Stomach (tissue), 9 donors: ENCODE data around the gene IL1B. TPM values are rescaled to one million over a fixed set of nuclear protein-coding genes. Genes with fewer than 3 reads are reported as not detected.

ENCODE experiments used
- DNase-seq, 2 donors: peaks; one replicate each; pipeline versions ENCODE4 v3.0.0 to v3.0.0-alpha.2; 2013 to 2019
- H3K27ac ChIP-seq, 5 donors: fragments of 200-600 bp in 4 of 5; sonication (generic) in 4 of 5; one replicate each; pipeline ENCODE4 v1.5.1; 2013 to 2019; ENCODE audit warnings: mild to moderate bottlenecking in 1 of 5, moderate library complexity in 1 of 5
- H3K27me3 ChIP-seq, 3 donors: fragments of 200-600 bp; sonication (generic); one replicate each; pipeline ENCODE4 v1.5.1; 2017 to 2019; ENCODE audit warnings: mixed run types in 1 of 3
- H3K36me3 ChIP-seq, 4 donors: fragments of 200-600 bp; sonication (generic); 1 replicate in 3 of 4; 2 replicates in 1 of 4; pipeline ENCODE4 v1.5.1; 2016 to 2019
- H3K4me1 ChIP-seq, 4 donors: fragments of 200-600 bp; sonication (generic); one replicate each; pipeline ENCODE4 v1.5.1; 2016 to 2019
- H3K4me3 ChIP-seq, 4 donors: fragments of 200-600 bp; sonication (generic) in 3 of 4; one replicate each; pipeline ENCODE4 v1.5.1; 2016 to 2019; ENCODE audit warnings: mild to moderate bottlenecking in 1 of 4
- H3K9me3 ChIP-seq, 4 donors: fragments of 200-600 bp; sonication (generic); one replicate each; pipeline ENCODE4 v1.5.1; 2016 to 2019
- CTCF ChIP-seq, 7 experiments: fragments of 450-650 bp in 4 of 7; fragments of 200-600 bp in 3 of 7; sonication (generic) in 3 of 7; IDR thresholded peaks; one replicate each; pipeline ENCODE4 v1.5.1; 2016 to 2019; ENCODE audit warnings: antibody characterized with exemption in 7 of 7, control low read depth in 2 of 7, mild to moderate bottlenecking in 1 of 7
- EP300 ChIP-seq: sonication (generic); formaldehyde crosslinking; IDR thresholded peaks from one replicate; pipeline ENCODE4 v1.6.1; 2017; ENCODE audit warnings: antibody characterized with exemption
- POLR2A ChIP-seq, 4 donors: fragments of 450-650 bp; IDR thresholded peaks; one replicate each; pipeline ENCODE4 v1.6.1; 2016; ENCODE audit warnings: antibody characterized with exemption in 4 of 4, control low read depth in 2 of 4, mild to moderate bottlenecking in 1 of 4, moderate library complexity in 1 of 4
- POLR2AphosphoS5 ChIP-seq, 3 donors: sonication (generic); formaldehyde crosslinking; IDR thresholded peaks; one replicate each; pipeline ENCODE4 v1.6.1; 2016; ENCODE audit warnings: antibody characterized with exemption in 3 of 3
- WGBS, 5 donors: extraction: QIAGEN DNeasy Blood & Tissue Kit in 3 of 5; methylation state at CpG; one replicate each; pipeline versions ENCODE4 v1.1.5 to v1.1.7; 2013 to 2018; 5-methylcytosine and 5-hydroxymethylcytosine counted together
- intact Hi-C: fragments of 100-400 bp; cut with DNase I; formaldehyde crosslinking; loops from one replicate; pipeline ENCODE4 v1.15.1; 2023; ENCODE audit warnings: low total_unique reads
- polyA plus RNA-seq, 3 donors: library from polyadenylated mRNA; stranded (reverse); fragments of 200-250 nt; gene quantifications; one replicate each; pipeline ENCODE4 v1.2.3, GENCODE V29; 2013
- total RNA-seq, 5 donors: library from RNA; depleted of rRNA; stranded (reverse); fragments of >200 nt; gene quantifications; one replicate each; pipeline versions ENCODE4 v1.1.0 to v1.2.3, GENCODE V29; 2014 to 2016
- donor health status: healthy with polysubstance abuse.
- donor health status: Bipolar disorder and iron deficiency.
- donor health status: healthy.

Gene IL1B
- total and polyA plus RNA-seq, 8 donors: 1.2 to 64.9 (median 14.4) TPM

GRCh38 chr2:112830682-112831512 lies 5.7 kb downstream of the IL1B start:
- no peak overlapping the region for H3K27ac ChIP-seq
- H3K27me3 ChIP-seq: no peaks in the 10 kb centered on the region
- intact Hi-C loops: no loop called here
- no peak for DNase-seq
- TF ChIP-seq POLR2A (IDR thresholded peaks at IDR 0.05): no peak
- no peak for TF ChIP-seq EP300
- no peak for TF ChIP-seq CTCF (IDR thresholded peaks at IDR 0.05)
- TF ChIP-seq POLR2AphosphoS5 (IDR thresholded peaks at IDR 0.05): no peak
- no peak overlapping the region for H3K4me3 ChIP-seq
- H3K36me3 ChIP-seq: peaks cover 0 to 7% (median 3%) of the 10 kb centered on the region in 4 donors
- H3K9me3 ChIP-seq: no peaks in the 10 kb centered on the region
- 68 to 77% (median 75%) methylated on average over 5 of the region's 5 CpGs for WGBS, 5 donors
- peaks cover 0 to 18% (median 4%) of the 10 kb centered on the region in 4 donors for H3K4me1 ChIP-seq

DNA sequence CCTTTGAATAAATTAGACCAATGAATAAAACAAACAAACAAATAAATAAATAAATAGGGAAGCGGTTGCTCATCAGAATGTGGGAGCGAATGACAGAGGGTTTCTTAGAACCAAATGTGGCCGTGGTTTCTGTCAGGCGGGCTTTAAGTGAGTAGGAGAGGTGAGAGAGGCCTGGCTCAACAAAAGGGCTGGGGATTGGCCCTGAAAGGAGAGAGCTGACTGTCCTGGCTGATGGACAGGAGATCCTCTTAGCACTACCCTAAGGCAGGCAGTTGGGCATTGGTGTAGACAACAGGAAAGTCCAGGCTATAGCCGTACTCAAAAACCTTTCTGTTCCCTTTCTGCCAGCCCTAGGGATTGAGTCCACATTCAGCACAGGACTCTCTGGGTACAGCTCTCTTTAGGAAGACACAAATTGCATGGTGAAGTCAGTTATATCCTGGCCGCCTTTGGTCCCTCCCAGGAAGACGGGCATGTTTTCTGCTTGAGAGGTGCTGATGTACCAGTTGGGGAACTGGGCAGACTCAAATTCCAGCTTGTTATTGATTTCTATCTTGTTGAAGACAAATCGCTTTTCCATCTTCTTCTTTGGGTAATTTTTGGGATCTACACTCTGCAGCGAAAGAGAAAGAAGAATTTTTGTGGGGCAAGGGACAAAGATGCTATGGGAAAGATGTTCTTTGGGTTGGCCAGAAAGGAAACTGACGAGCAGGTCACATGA lies 6.5 kb downstream of the IL1B start:
- Histone ChIP-seq H3K9me3 (no peaks in the 10 kb centered on the region), H3K36me3 (peaks cover 0 to 7% (median 3%) of the 10 kb centered on the region in 4 donors), H3K27ac (no peak overlapping the region), H3K4me3 (no peak overlapping the region), H3K27me3 (no peaks in the 10 kb centered on the region), H3K4me1 (peaks cover 0 to 18% (median 4%) of the 10 kb centered on the region in 4 donors)
- no peak for TF ChIP-seq CTCF (IDR thresholded peaks at IDR 0.05)
- TF ChIP-seq POLR2A (IDR thresholded peaks at IDR 0.05): no peak
- TF ChIP-seq POLR2AphosphoS5 (IDR thresholded peaks at IDR 0.05): no peak
- TF ChIP-seq EP300: no peak
- no peak for DNase-seq
- WGBS, 5 donors: 94 to 97% (median 96%) methylated on average over 10 of the region's 10 CpGs
- intact Hi-C loops: no loop called here

DNA sequence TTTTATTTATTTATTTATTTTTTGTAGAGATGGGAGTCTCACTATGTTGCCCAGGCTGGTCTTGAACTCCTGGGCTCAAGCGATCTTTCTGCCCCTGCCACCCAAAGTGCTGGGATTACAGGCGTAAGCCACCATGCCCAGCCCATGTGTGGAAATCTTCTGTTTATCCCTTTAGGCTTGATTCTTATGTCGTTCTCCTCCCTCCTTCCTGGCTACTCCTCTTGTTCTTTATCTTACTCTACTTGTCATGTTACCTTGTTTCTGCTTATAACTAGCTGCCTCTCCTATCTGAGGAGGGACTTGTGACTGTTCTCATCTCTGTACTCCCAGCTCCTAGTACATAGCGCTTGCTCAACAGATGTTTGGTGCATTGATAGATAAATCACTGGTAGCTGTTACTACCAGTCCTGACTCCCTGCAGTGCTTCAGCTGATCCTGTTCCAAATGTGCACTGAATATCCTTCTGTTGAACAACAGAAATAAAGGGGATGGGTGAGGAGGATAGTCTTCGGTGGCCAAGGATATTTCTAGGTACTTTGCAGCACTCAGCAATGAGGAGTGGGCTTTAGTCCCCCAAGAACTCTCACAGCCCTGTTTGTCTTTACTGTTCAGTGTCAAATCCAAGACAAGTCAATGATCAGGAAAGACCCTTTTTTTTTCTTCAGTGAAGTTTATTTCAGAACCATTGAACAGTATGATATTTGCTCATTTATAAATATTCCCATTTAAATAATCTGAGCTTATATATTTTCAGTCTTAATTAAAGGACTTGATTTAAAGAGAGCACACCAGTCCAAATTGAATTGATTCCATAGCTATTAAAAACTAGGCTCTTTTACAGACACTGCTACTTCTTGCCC lies 7.2 kb downstream of the IL1B start:
- peaks cover 0 to 20% (median 6%) of the 10 kb centered on the region in 4 donors for H3K4me1 ChIP-seq
- no peak overlapping the region for H3K27ac ChIP-seq
- no peak for DNase-seq
- H3K9me3 ChIP-seq: no peaks in the 10 kb centered on the region
- no peaks in the 10 kb centered on the region for H3K27me3 ChIP-seq
- TF ChIP-seq POLR2AphosphoS5 (IDR thresholded peaks at IDR 0.05) (no peak), POLR2A (IDR thresholded peaks at IDR 0.05) (no peak), CTCF (IDR thresholded peaks at IDR 0.05) (no peak), EP300 (no peak)
- intact Hi-C loops: no loop called here
- 82 to 89% (median 87%) methylated on average over 5 of the region's 5 CpGs for WGBS, 5 donors
- no peak overlapping the region for H3K4me3 ChIP-seq
- peaks cover 0 to 7% (median 3%) of the 10 kb centered on the region in 4 donors for H3K36me3 ChIP-seq

DNA sequence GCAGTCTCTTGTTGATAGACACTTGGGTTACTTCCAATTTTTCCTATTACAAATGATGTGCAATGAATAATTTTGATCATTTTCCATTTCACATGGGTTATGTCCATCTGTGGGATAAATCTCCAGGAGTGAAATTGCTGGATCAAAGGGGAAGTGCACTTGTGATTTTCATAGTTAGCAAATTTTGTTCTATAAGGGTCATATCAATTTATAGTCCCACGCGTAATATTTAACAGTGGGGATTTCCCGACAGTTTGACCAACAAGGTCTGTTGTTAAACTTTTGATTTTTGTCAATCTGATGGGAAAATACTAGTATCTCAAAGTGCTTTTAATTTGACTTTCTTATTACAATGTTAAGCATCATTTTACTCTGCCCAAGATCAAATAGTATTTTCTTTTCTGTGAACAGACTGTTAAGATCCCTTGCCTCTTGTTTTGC lies 8.3 kb downstream of the IL1B start:
- Histone ChIP-seq H3K27ac (no peak overlapping the region), H3K4me1 (peaks cover 0 to 20% (median 7%) of the 10 kb centered on the region in 4 donors), H3K27me3 (no peaks in the 10 kb centered on the region), H3K36me3 (peaks cover 0 to 7% (median 3%) of the 10 kb centered on the region in 4 donors), H3K4me3 (no peak overlapping the region), H3K9me3 (no peaks in the 10 kb centered on the region)
- 84 to 92% (median 91%) methylated on average over 3 of the region's 3 CpGs for WGBS, 5 donors
- no peak for TF ChIP-seq POLR2A (IDR thresholded peaks at IDR 0.05)
- no peak for TF ChIP-seq EP300
- no peak for TF ChIP-seq POLR2AphosphoS5 (IDR thresholded peaks at IDR 0.05)
- no peak for TF ChIP-seq CTCF (IDR thresholded peaks at IDR 0.05)
- intact Hi-C loops: no loop called here
- DNase-seq: no peak
